Upper lobe of right lung (tissue), 1 donor: ENCODE data around the gene MASP1. TPM values are rescaled to one million over a fixed set of nuclear protein-coding genes. Genes with fewer than 3 reads are reported as not detected.
"Not testable (repeated sequence)": the region's sequence is repeated elsewhere in the genome, so short reads cannot be mapped to it uniquely, and the experiment has no call there.

Experiments
- ATAC-seq: fragments of 200-7000 bp; cut with Tn5 transposase; one replicate; pipeline ENCODE4 v1.9.1; 2020; ENCODE audit warnings: mild to moderate bottlenecking, moderate library complexity
- DNase-seq: peaks from one replicate; pipeline ENCODE4 v3.0.0-alpha.2; 2020
- H3K27ac ChIP-seq: fragments of 200-600 bp; one replicate; pipeline ENCODE4 v1.8.0; 2022
- H3K27me3 ChIP-seq: fragments of 200-600 bp; one replicate; pipeline ENCODE4 v1.8.0; 2022; ENCODE audit warnings: mild to moderate bottlenecking
- H3K36me3 ChIP-seq: fragments of 200-600 bp; one replicate; pipeline ENCODE4 v1.8.0; 2022
- H3K4me1 ChIP-seq: fragments of 200-600 bp; one replicate; pipeline ENCODE4 v1.8.0; 2022
- H3K4me3 ChIP-seq: fragments of 200-600 bp; one replicate; pipeline ENCODE4 v1.8.0; 2022; ENCODE audit warnings: mild to moderate bottlenecking
- H3K9me3 ChIP-seq: fragments of 200-600 bp; one replicate; pipeline ENCODE4 v1.8.0; 2022
- intact Hi-C: fragments of 100-400 bp; cut with DNase I; formaldehyde crosslinking; loops from one replicate; pipeline ENCODE4 v1.11.0; 2022
- total RNA-seq: library from RNA; stranded (reverse); fragmentation: NEBNext Ultra II Directional; extraction: Animal tissue kit (Norgen Biotek cat#: 25700); gene quantifications from one replicate; pipeline ENCODE4 v1.2.1, GENCODE V29; 2021
- TF ChIP-seq, protein P1 (sequence below): fragments of 200-600 bp; IDR thresholded peaks from one replicate; pipeline ENCODE4 v1.8.0; 2022; ENCODE audit warnings: antibody characterized with exemption
- donor health status: DM: no; HTN: yes; CAD: no; lungs with severe emphysema.

Gene MASP1
- total RNA-seq, 1 donor from 2014 or later = 5.9 TPM

DNA sequence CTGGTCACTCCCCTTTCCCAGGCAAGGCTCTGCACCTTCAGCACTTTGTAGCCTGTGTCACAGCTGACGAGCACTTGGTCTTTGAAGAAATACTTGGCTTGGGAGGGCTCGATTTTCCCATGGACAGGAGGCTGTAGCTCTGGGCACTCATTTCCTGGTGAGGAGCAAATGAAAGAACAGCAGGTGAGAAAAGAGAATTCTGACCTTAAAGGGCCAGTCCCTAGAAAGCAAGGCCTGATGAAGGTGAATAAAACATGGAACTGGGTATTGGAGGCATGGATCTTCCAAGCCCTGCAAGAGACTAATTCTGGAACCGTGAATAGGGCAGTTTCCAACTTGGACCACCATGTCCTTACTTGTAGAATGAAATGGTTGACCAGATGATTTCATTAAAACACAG is 39.9 kb downstream of the MASP1 start:
- Histone ChIP-seq H3K9me3 (no peaks in the 10 kb centered on the region), H3K4me1 (no peaks in the 10 kb centered on the region), H3K36me3 (no peaks in the 10 kb centered on the region), H3K27ac (no peak overlapping the region), H3K27me3 (no peaks in the 10 kb centered on the region), H3K4me3 (no peak overlapping the region)
- intact Hi-C loops = no loop called here
- TF ChIP-seq, protein P1, sequence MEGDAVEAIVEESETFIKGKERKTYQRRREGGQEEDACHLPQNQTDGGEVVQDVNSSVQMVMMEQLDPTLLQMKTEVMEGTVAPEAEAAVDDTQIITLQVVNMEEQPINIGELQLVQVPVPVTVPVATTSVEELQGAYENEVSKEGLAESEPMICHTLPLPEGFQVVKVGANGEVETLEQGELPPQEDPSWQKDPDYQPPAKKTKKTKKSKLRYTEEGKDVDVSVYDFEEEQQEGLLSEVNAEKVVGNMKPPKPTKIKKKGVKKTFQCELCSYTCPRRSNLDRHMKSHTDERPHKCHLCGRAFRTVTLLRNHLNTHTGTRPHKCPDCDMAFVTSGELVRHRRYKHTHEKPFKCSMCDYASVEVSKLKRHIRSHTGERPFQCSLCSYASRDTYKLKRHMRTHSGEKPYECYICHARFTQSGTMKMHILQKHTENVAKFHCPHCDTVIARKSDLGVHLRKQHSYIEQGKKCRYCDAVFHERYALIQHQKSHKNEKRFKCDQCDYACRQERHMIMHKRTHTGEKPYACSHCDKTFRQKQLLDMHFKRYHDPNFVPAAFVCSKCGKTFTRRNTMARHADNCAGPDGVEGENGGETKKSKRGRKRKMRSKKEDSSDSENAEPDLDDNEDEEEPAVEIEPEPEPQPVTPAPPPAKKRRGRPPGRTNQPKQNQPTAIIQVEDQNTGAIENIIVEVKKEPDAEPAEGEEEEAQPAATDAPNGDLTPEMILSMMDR = no peak
- no peak for ATAC-seq
- no peak for DNase-seq

GRCh38 chr3:187247398-187247797 is 44.1 kb downstream of the MASP1 start:
- H3K27ac ChIP-seq = no peak overlapping the region
- H3K9me3 ChIP-seq = no peaks in the 10 kb centered on the region
- TF ChIP-seq, protein P1 = no peak
- no peak for DNase-seq
- no peak for ATAC-seq
- no peaks in the 10 kb centered on the region for H3K27me3 ChIP-seq
- no peak overlapping the region for H3K4me3 ChIP-seq
- H3K4me1 ChIP-seq = no peaks in the 10 kb centered on the region
- intact Hi-C loops = no loop called here
- H3K36me3 ChIP-seq = no peaks in the 10 kb centered on the region

GRCh38 chr3:187243933-187244524 is 47.5 kb downstream of the MASP1 start:
- no peak overlapping the region for H3K27ac ChIP-seq
- no peak for ATAC-seq
- TF ChIP-seq, protein P1 = no peak

DNA sequence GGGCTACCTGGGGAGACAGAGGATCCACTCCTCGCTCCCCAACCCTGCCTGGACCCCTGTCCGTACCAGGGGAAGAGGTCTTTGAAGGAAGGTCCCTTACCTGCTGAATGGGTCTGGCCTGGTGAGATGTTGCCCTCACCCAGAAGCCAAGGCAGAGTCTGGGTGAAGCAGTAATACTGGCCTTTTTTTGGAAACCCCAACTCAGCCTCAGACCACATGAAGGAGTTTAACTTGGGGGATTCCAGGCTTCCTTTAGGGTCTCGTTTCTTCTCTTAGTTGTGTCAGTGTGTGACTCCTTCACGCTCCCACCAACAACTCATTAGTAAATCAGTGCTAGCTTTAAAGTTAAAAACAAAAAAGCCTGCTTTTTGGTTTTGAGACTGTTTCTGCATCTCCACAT is 48.6 kb downstream of the MASP1 start:
- DNase-seq (no peak), ATAC-seq (no peak)
- no peak overlapping the region for H3K27ac ChIP-seq
- H3K36me3 ChIP-seq = no peaks in the 10 kb centered on the region
- H3K4me1 ChIP-seq = no peaks in the 10 kb centered on the region
- no peak overlapping the region for H3K4me3 ChIP-seq
- TF ChIP-seq, protein P1 = no peak
- H3K9me3 ChIP-seq = no peaks in the 10 kb centered on the region
- intact Hi-C loops = no loop called here
- H3K27me3 ChIP-seq = no peaks in the 10 kb centered on the region

More at GRCh38 chr3:187243933-187244524, 47.5 kb downstream of the MASP1 start:
- intact Hi-C loops = no loop called here
- Histone ChIP-seq H3K4me1 (no peaks in the 10 kb centered on the region), H3K27me3 (no peaks in the 10 kb centered on the region), H3K9me3 (no peaks in the 10 kb centered on the region), H3K4me3 (no peak overlapping the region), H3K36me3 (no peaks in the 10 kb centered on the region)
- DNase-seq = no peak

DNA sequence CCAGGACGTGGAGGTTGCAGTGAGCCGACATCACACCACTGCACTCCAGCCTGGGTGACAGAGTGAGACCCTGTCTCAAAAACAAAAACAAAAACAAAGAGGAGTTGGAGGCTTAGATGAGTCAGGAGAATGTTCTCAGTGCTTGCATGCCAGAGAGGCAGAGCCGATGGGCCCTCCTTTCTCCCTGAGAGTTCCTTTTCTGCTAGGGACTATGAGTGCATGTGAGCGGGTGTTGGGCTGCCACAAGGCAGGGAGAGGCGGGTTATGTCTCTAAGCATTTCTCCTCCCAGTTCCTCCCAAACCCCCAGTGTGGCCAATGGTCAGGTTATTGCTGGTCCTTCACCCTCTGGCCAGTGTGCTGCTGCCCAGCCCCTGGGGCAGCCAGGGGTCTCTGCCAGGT is 49.1 kb downstream of the MASP1 start:
- no peak overlapping the region for H3K27ac ChIP-seq
- no peaks in the 10 kb centered on the region for H3K9me3 ChIP-seq
- DNase-seq (no peak), ATAC-seq (no peak)
- H3K27me3 ChIP-seq = no peaks in the 10 kb centered on the region
- intact Hi-C loops = no loop called here
- TF ChIP-seq, protein P1 = no peak
- H3K4me3 ChIP-seq = no peak overlapping the region
- H3K4me1 ChIP-seq = no peaks in the 10 kb centered on the region
- no peaks in the 10 kb centered on the region for H3K36me3 ChIP-seq

- ATAC-seq, H3K9me3 ChIP-seq, DNase-seq, H3K36me3 ChIP-seq, H3K4me1 ChIP-seq, H3K4me3 ChIP-seq, H3K27me3 ChIP-seq, H3K27ac ChIP-seq, intact Hi-C loops: not testable (repeated sequence)
Measured at GRCh38 chr3:187238835-187239234, 52.7 kb downstream of the MASP1 start.
